ENCODE measurements around the gene FSTL1.

The FSTL1 gene

GRCh38 chr3:120438216-120438615 lies 12.6 kb downstream of the FSTL1 start:
- no peak for DNase-seq

GRCh38 chr3:120437559-120437958 lies 13.2 kb downstream of the FSTL1 start:
- DNase-seq = no peak

- no peak for DNase-seq
Measured at GRCh38 chr3:120436523-120437050, 14.2 kb downstream of the FSTL1 start.

- DNase-seq = no peak
Measured at GRCh38 chr3:120435621-120436020, 15.2 kb downstream of the FSTL1 start.

- DNase-seq = no peak
Measured at GRCh38 chr3:120433662-120434331, 17.0 kb downstream of the FSTL1 start.

- no peak for DNase-seq
Measured at GRCh38 chr3:120432150-120432860, 18.5 kb downstream of the FSTL1 start.

GRCh38 chr3:120429921-120430361 lies 20.9 kb downstream of the FSTL1 start:
- no peak for DNase-seq

GRCh38 chr3:120428924-120429323 lies 21.9 kb downstream of the FSTL1 start:
- no peak for DNase-seq

GRCh38 chr3:120427201-120427600 lies 23.6 kb downstream of the FSTL1 start:
- no peak for DNase-seq

- DNase-seq = no peak
Measured at GRCh38 chr3:120425572-120426250, 25.1 kb downstream of the FSTL1 start.

- DNase-seq = no peak
Measured at GRCh38 chr3:120424976-120425570, 25.7 kb downstream of the FSTL1 start.

- no peak for DNase-seq
Measured at GRCh38 chr3:120424506-120424905, 26.3 kb downstream of the FSTL1 start.

GRCh38 chr3:120423432-120423831 lies 27.4 kb downstream of the FSTL1 start:
- DNase-seq = no peak

- no peak for DNase-seq
Measured at GRCh38 chr3:120421926-120422325, 28.9 kb downstream of the FSTL1 start.

- no peak for DNase-seq
Measured at GRCh38 chr3:120420928-120421551, 29.8 kb downstream of the FSTL1 start.

GRCh38 chr3:120420360-120420759 lies 30.4 kb downstream of the FSTL1 start:
- no peak for DNase-seq

- DNase-seq = no peak
Measured at GRCh38 chr3:120419797-120420196, 31.0 kb downstream of the FSTL1 start.

- DNase-seq = no peak
Measured at GRCh38 chr3:120418866-120419490, 31.8 kb downstream of the FSTL1 start.

GRCh38 chr3:120418446-120418845 lies 32.3 kb downstream of the FSTL1 start:
- DNase-seq = no peak

- DNase-seq = peak; percentile 67
Measured at GRCh38 chr3:120417272-120417911, 33.4 kb downstream of the FSTL1 start.

GRCh38 chr3:120416868-120417267 lies 33.9 kb downstream of the FSTL1 start:
- DNase-seq = no peak

- no peak for DNase-seq
Measured at GRCh38 chr3:120415756-120416155, 35.0 kb downstream of the FSTL1 start.

Measured in activated CD4-positive, alpha-beta T cell treated with anti-CD3 and anti-CD28 coated beads for 1 hour (primary cell).